MCF 10A (cell line): ENCODE measurements around the gene AP5S1. TPM values are rescaled to one million over a fixed set of nuclear protein-coding genes. Genes with fewer than 3 reads are reported as not detected.

ENCODE experiments used
- BruUV-seq: library from RNA; stranded (reverse); fragments of 400-500 nt; replicated peaks from 2 replicates; lab custom pipeline; 2021; lab: Mats Ljungman, UMichigan
- CTCF ChIA-PET: fragments of 300-600 bp; sonication (Branson Sonifier 250); formaldehyde crosslinking; extraction: SDS; loops from one replicate; lab custom pipeline; 2021; ENCODE audit warnings: antibody characterized with exemption, inconsistent platforms; lab: Yijun Ruan, JAX
- POLR2A ChIA-PET: fragments of 300-600, 350-650 bp; sonication (Branson Sonifier 250); formaldehyde crosslinking; extraction: SDS; loops from one replicate; lab custom pipeline; 2020; ENCODE audit warnings: antibody characterized with exemption, inconsistent platforms; lab: Yijun Ruan, JAX
- DNase-seq: peaks from one replicate; pipeline ENCODE4 v3.0.0-alpha.2; 2018; ENCODE audit not compliant: unreplicated experiment
- H3K27ac Mint-ChIP-seq: one replicate; pipeline ENCODE4 v1.8.0; 2022; ENCODE audit warnings: mild to moderate bottlenecking, low read depth, mixed read lengths; ENCODE audit not compliant: unreplicated experiment
- H3K27me3 Mint-ChIP-seq: one replicate; pipeline ENCODE4 v1.8.0; 2022; ENCODE audit warnings: mixed read lengths; ENCODE audit not compliant: insufficient read depth, unreplicated experiment
- H3K36me3 Mint-ChIP-seq: one replicate; pipeline ENCODE4 v1.8.0; 2022; ENCODE audit warnings: mild to moderate bottlenecking, moderate library complexity, mixed read lengths; ENCODE audit not compliant: insufficient read depth, unreplicated experiment
- H3K4me1 Mint-ChIP-seq: one replicate; pipeline ENCODE4 v1.8.0; 2022; ENCODE audit warnings: mixed read lengths; ENCODE audit not compliant: insufficient read depth, unreplicated experiment
- H3K4me3 Mint-ChIP-seq: one replicate; pipeline ENCODE4 v1.8.0; 2022; ENCODE audit warnings: mild to moderate bottlenecking, moderate library complexity, mixed read lengths; ENCODE audit not compliant: unreplicated experiment
- H3K9me3 Mint-ChIP-seq: one replicate; pipeline ENCODE4 v1.8.0; 2022; ENCODE audit warnings: mixed read lengths; ENCODE audit not compliant: unreplicated experiment
- CTCF ChIP-seq: fragments of 200-600 bp; IDR thresholded peaks from one replicate; pipeline ENCODE4 v1.8.0; 2022; ENCODE audit warnings: antibody characterized with exemption, mild to moderate bottlenecking; ENCODE audit not compliant: unreplicated experiment
- intact Hi-C: fragments of 100-400 bp; cut with micrococcal nuclease; formaldehyde crosslinking; loops from 2 replicates; pipeline ENCODE4 v1.14.1; 2022
- total RNA-seq: library from RNA; stranded (reverse); gene quantifications from 2 replicates; pipeline ENCODE4 v1.2.3, GENCODE V29; 2022

AP5S1 gene
- total RNA-seq, 1 experiment from 2014 or later: 19.2 TPM

GRCh38 chr20:3800256-3800877, 20.0 kb upstream of the AP5S1 start:
- no peak overlapping the region for H3K4me3 Mint-ChIP-seq
- BruUV-seq: no TSS peak
- H3K4me1 Mint-ChIP-seq: peaks cover 54% of the 10 kb centered on the region
- TF ChIP-seq CTCF: no peak
- peaks cover 80% of the 10 kb centered on the region for H3K36me3 Mint-ChIP-seq
- H3K27me3 Mint-ChIP-seq: no peaks in the 10 kb centered on the region
- DNase-seq: no peak
- no peaks in the 10 kb centered on the region for H3K9me3 Mint-ChIP-seq
- no peak overlapping the region for H3K27ac Mint-ChIP-seq
- intact Hi-C loops: no loop called here
- ChIA-PET POLR2A (interaction anchor here (0.5 to 2.5 kb wide), 6 partner anchors 20 to 392 kb away, joined by 3 to 10 read pairs (median 3); partner anchors contain the start of gene AP5S1), CTCF (interaction anchor here (0.8 to 3.3 kb wide), 6 partner anchors 11 to 19 kb away, joined by 3 to 25 read pairs (median 5); partner anchors contain the start of gene AP5S1)

GRCh38 chr20:3800878-3801260, 19.5 kb upstream of the AP5S1 start:
- H3K27ac Mint-ChIP-seq: no peak overlapping the region
- ChIA-PET POLR2A (interaction anchor here (0.6 to 2.5 kb wide), 4 partner anchors 20 to 393 kb away, joined by 3 to 10 read pairs (median 4); partner anchors contain the start of gene AP5S1), CTCF (interaction anchor here (0.8 to 3.3 kb wide), 5 partner anchors 10 to 19 kb away, joined by 3 to 25 read pairs (median 5); partner anchors contain the start of gene AP5S1)
- peaks cover 80% of the 10 kb centered on the region for H3K36me3 Mint-ChIP-seq
- TF ChIP-seq CTCF: no peak
- DNase-seq: no peak
- no TSS peak for BruUV-seq
- intact Hi-C loops: no loop called here
- peaks cover 59% of the 10 kb centered on the region for H3K4me1 Mint-ChIP-seq
- no peaks in the 10 kb centered on the region for H3K27me3 Mint-ChIP-seq
- H3K4me3 Mint-ChIP-seq: no peak overlapping the region
- no peaks in the 10 kb centered on the region for H3K9me3 Mint-ChIP-seq

- no peak overlapping the region for H3K27ac Mint-ChIP-seq
- CTCF ChIA-PET: interaction anchor here (0.8 to 3.3 kb wide), 4 partner anchors 10 to 18 kb away, joined by 3 to 25 read pairs (median 8); partner anchors contain the start of gene AP5S1
These were observed 19.0 kb upstream of the AP5S1 start for GRCh38 chr20:3801299-3801698.

More at GRCh38 chr20:3801299-3801698, 19.0 kb upstream of the AP5S1 start:
- POLR2A ChIA-PET: interaction anchor here (0.6 to 2.5 kb wide), 4 partner anchors 19 to 393 kb away, joined by 3 to 10 read pairs (median 4); partner anchors contain the start of gene AP5S1
- H3K4me1 Mint-ChIP-seq: peaks cover 63% of the 10 kb centered on the region
- intact Hi-C loops: no loop called here
- no peaks in the 10 kb centered on the region for H3K27me3 Mint-ChIP-seq
- H3K9me3 Mint-ChIP-seq: no peaks in the 10 kb centered on the region
- no peak for TF ChIP-seq CTCF
- DNase-seq: no peak
- no TSS peak for BruUV-seq
- peaks cover 83% of the 10 kb centered on the region for H3K36me3 Mint-ChIP-seq
- no peak overlapping the region for H3K4me3 Mint-ChIP-seq
